H9 (cell line): ENCODE results near the gene ABHD15. TPM values are rescaled to one million over a fixed set of nuclear protein-coding genes. Genes with fewer than 3 reads are reported as not detected.

Source experiments
- DNase-seq: peaks from one replicate; pipeline ENCODE4 v3.0.0-alpha.2; 2017
- H2AFZ ChIP-seq: one replicate; pipeline ENCODE4 v1.6.1; 2013; ENCODE audit warnings: mild to moderate bottlenecking, low read length, control low read depth, moderate library complexity
- H2AK5ac ChIP-seq: 2 replicates; pipeline ENCODE4 v1.6.1; 2013; ENCODE audit warnings: low read length, control low read depth, mixed read lengths; ENCODE audit not compliant: insufficient read length
- H2BK120ac ChIP-seq: one replicate; pipeline ENCODE4 v1.6.1; 2013; ENCODE audit warnings: low read depth, mild to moderate bottlenecking, low read length, control low read depth, inconsistent platforms; ENCODE audit not compliant: poor library complexity, severe bottlenecking
- H2BK12ac ChIP-seq: 2 replicates; pipeline ENCODE4 v1.6.1; 2013; ENCODE audit warnings: low read length, control low read depth, mixed read lengths, low read depth; ENCODE audit not compliant: insufficient read length
- H2BK15ac ChIP-seq: 2 replicates; pipeline ENCODE4 v1.6.1; 2013; ENCODE audit warnings: low read depth, low read length, control low read depth
- H2BK20ac ChIP-seq: one replicate; pipeline ENCODE4 v1.6.1; 2013; ENCODE audit warnings: low read depth, mild to moderate bottlenecking, low read length, control low read depth, inconsistent platforms; ENCODE audit not compliant: poor library complexity, severe bottlenecking
- H2BK5ac ChIP-seq: 2 replicates; pipeline ENCODE4 v1.6.1; 2013; ENCODE audit warnings: low read length, control low read depth, mixed read lengths; ENCODE audit not compliant: insufficient read length
- H3K14ac ChIP-seq: 2 replicates; pipeline ENCODE4 v1.6.1; 2013; ENCODE audit warnings: low read length, control low read depth; ENCODE audit not compliant: insufficient read depth
- H3K18ac ChIP-seq: 2 replicates; pipeline ENCODE4 v1.6.1; 2013; ENCODE audit warnings: low read depth, mild to moderate bottlenecking, mixed read lengths, low read length, control low read depth; ENCODE audit not compliant: insufficient read length
- H3K23ac ChIP-seq: 2 replicates; pipeline ENCODE4 v1.6.1; 2013; ENCODE audit warnings: low read length, control low read depth, mixed read lengths, low read depth; ENCODE audit not compliant: insufficient read length
- H3K23me2 ChIP-seq: 2 replicates; pipeline ENCODE4 v1.6.1; 2013; ENCODE audit warnings: low read depth, mild to moderate bottlenecking, mixed read lengths, low read length, control low read depth; ENCODE audit not compliant: insufficient read length, poor library complexity, severe bottlenecking
- H3K27ac ChIP-seq: 2 replicates; pipeline ENCODE4 v1.5.1; 2013; ENCODE audit warnings: low read length, control low read depth, mixed read lengths, low read depth; ENCODE audit not compliant: insufficient read length
- H3K27me3 ChIP-seq: 2 replicates; pipeline ENCODE4 v1.6.1; 2013; ENCODE audit warnings: low read length, control low read depth, inconsistent platforms; ENCODE audit not compliant: insufficient read depth
- H3K4ac ChIP-seq: 2 replicates; pipeline ENCODE4 v1.6.1; 2013; ENCODE audit warnings: low read depth, mild to moderate bottlenecking, control low read depth, inconsistent platforms, low read length, moderate library complexity
- H3K4me1 ChIP-seq: 2 replicates; pipeline ENCODE4 v1.6.1; 2013; ENCODE audit warnings: low read length, control low read depth, inconsistent platforms; ENCODE audit not compliant: insufficient read depth
- H3K4me2 ChIP-seq: 2 replicates; pipeline ENCODE4 v1.6.1; 2013; ENCODE audit warnings: low read length, control low read depth, mixed read lengths; ENCODE audit not compliant: insufficient read length, insufficient read depth
- H3K56ac ChIP-seq: 2 replicates; pipeline ENCODE4 v1.6.1; 2013; ENCODE audit warnings: low read depth, mild to moderate bottlenecking, mixed read lengths, low read length, control low read depth; ENCODE audit not compliant: insufficient read length
- H3K79me1 ChIP-seq: 2 replicates; pipeline ENCODE4 v1.6.1; 2013; ENCODE audit warnings: low read depth, mild to moderate bottlenecking, moderate library complexity, low read length, control low read depth, inconsistent platforms; ENCODE audit not compliant: insufficient read depth, poor library complexity, severe bottlenecking
- H3K79me2 ChIP-seq: 2 replicates; pipeline ENCODE4 v1.6.1; 2013; ENCODE audit warnings: low read length, control low read depth, inconsistent platforms; ENCODE audit not compliant: insufficient read depth
- H3K9ac ChIP-seq: 2 replicates; pipeline ENCODE4 v1.6.1; 2013; ENCODE audit warnings: low read length, control low read depth, mixed read lengths; ENCODE audit not compliant: insufficient read length; ENCODE audit errors: extremely low read depth
- H3K9me3 ChIP-seq: one replicate; pipeline ENCODE4 v1.6.1; 2013; ENCODE audit warnings: low read depth, low read length, inconsistent platforms; ENCODE audit not compliant: control insufficient read depth
- H3T11ph ChIP-seq: one replicate; pipeline ENCODE4 v1.6.1; 2013; ENCODE audit warnings: mild to moderate bottlenecking, low read length, control low read depth, inconsistent platforms
- H4K20me1 ChIP-seq: one replicate; pipeline ENCODE4 v1.6.1; 2013; ENCODE audit not compliant: control insufficient read depth, insufficient read length, insufficient read depth
- H4K5ac ChIP-seq: 2 replicates; pipeline ENCODE4 v1.6.1; 2013; ENCODE audit warnings: low read depth, mild to moderate bottlenecking, mixed read lengths, low read length, control low read depth; ENCODE audit not compliant: insufficient read length
- H4K8ac ChIP-seq: replicated peaks from 2 replicates; pipeline ENCODE4 v1.6.1; 2013; ENCODE audit warnings: low read length, control low read depth, mixed read lengths, low read depth; ENCODE audit not compliant: insufficient read length
- H4K91ac ChIP-seq: 2 replicates; pipeline ENCODE4 v1.6.1; 2013; ENCODE audit warnings: low read depth, mild to moderate bottlenecking, moderate library complexity, mixed read lengths, low read length, control low read depth; ENCODE audit not compliant: insufficient read length
- H3K27ac Mint-ChIP-seq, 3 experiments: 2 replicates in 2 of 3; 3 replicates in 1 of 3; pipeline ENCODE4 v1.8.0; 2020 to 2021; ENCODE audit warnings: mixed read lengths in 3 of 3, mild to moderate bottlenecking in 1 of 3, moderate library complexity in 1 of 3
- H3K27me3 Mint-ChIP-seq: 2 replicates; pipeline ENCODE4 v1.8.0; 2021; ENCODE audit warnings: low read depth, mild to moderate bottlenecking, moderate library complexity, mixed read lengths
- H3K36me3 Mint-ChIP-seq, 3 experiments: 2 replicates in 2 of 3; 3 replicates in 1 of 3; pipeline ENCODE4 v1.8.0; 2020 to 2021; ENCODE audit warnings: low read depth in 3 of 3, mixed read lengths in 3 of 3; ENCODE audit not compliant: insufficient read depth in 1 of 3
- H3K4me1 Mint-ChIP-seq, 2 experiments: 2 replicates each; pipeline ENCODE4 v1.8.0; 2020; ENCODE audit warnings: mixed read lengths in 2 of 2
- H3K4me3 Mint-ChIP-seq, 2 experiments: 2 replicates in 1 of 2; 3 replicates in 1 of 2; pipeline ENCODE4 v1.8.0; 2020 to 2021; ENCODE audit warnings: mild to moderate bottlenecking in 2 of 2, mixed read lengths in 2 of 2, moderate library complexity in 1 of 2
- H3K9me3 Mint-ChIP-seq, 2 experiments: 2 replicates in 1 of 2; 3 replicates in 1 of 2; pipeline ENCODE4 v1.8.0; 2020; ENCODE audit warnings: mild to moderate bottlenecking in 2 of 2, mixed read lengths in 2 of 2, moderate library complexity in 1 of 2
- CTCF ChIP-seq: fragments of 200-600 bp; sonication (generic); conservative IDR thresholded peaks from 3 replicates; pipeline ENCODE4 v1.8.0; 2021; ENCODE audit warnings: antibody characterized with exemption, mild to moderate bottlenecking
- WGBS: extraction: QIAGEN DNeasy Blood & Tissue Kit; methylation state at CpG from one replicate; pipeline ENCODE4 v1.1.7; 2013; ENCODE audit warnings: missing lambda C conversion rate, low lambda C conversion rate, mixed read lengths; ENCODE audit not compliant: insufficient read length; ENCODE audit errors: extremely low coverage; 5-methylcytosine and 5-hydroxymethylcytosine counted together
- total RNA-seq: library from RNA; stranded (reverse); gene quantifications from 2 replicates; pipeline ENCODE4 v1.2.1, GENCODE V29; 2021

ABHD15 gene
- total RNA-seq, 1 experiment from 2014 or later, result 2.5 TPM

- no peak overlapping the region for H3K23ac ChIP-seq
- no peak overlapping the region for H4K91ac ChIP-seq
- no peaks in the 10 kb centered on the region for H3K9me3 ChIP-seq
- no peak overlapping the region for H4K8ac ChIP-seq
- peaks cover 0 to 1% (median 0%) of the 10 kb centered on the region in 3 experiments; a peak in 1 of 7 replicates for H3K36me3 Mint-ChIP-seq
- WGBS, result no CpG with 5 or more reads among the region's 31 CpGs
- no peaks in the 10 kb centered on the region for H4K20me1 ChIP-seq
- H3K4me1 ChIP-seq, result peaks cover 5% of the 10 kb centered on the region; the same call in 1 of the 2 replicates
- peaks cover 37% of the 10 kb centered on the region for H3K23me2 ChIP-seq
- H3K9ac ChIP-seq, result no peak overlapping the region
- no peak for TF ChIP-seq CTCF
- no peak overlapping the region for H4K5ac ChIP-seq
- no peak overlapping the region for H3K14ac ChIP-seq
- H2AFZ ChIP-seq, result peak overlapping the region; percentile 79
- H2BK20ac ChIP-seq, result no peak overlapping the region
- H3K27me3 ChIP-seq, result no peaks in the 10 kb centered on the region
- H3K27ac ChIP-seq, result no peak overlapping the region
- no peak overlapping the region for H3K56ac ChIP-seq
- no peak overlapping the region for H2AK5ac ChIP-seq
- no peak overlapping the region for H3K18ac ChIP-seq
- peak overlapping the region; percentile 81 to 90 for H3K4me3 Mint-ChIP-seq
- peaks cover 5% of the 10 kb centered on the region for H3K27me3 Mint-ChIP-seq
- H3K4me2 ChIP-seq, result peak overlapping the region; percentile 69
- no peaks in the 10 kb centered on the region for H3K9me3 Mint-ChIP-seq
- no peak for DNase-seq
- no peak overlapping the region for H3K4ac ChIP-seq
- peak overlapping the region; percentile 28 to 95 (median 87); a peak in 5 of 7 replicates for H3K27ac Mint-ChIP-seq
- peaks cover 20% of the 10 kb centered on the region; the same call in 1 of the 2 replicates for H3K79me2 ChIP-seq
- no peak overlapping the region for H2BK15ac ChIP-seq
- no peak overlapping the region for H2BK120ac ChIP-seq
- H3K79me1 ChIP-seq, result no peaks in the 10 kb centered on the region
- no peak overlapping the region for H2BK5ac ChIP-seq
- H2BK12ac ChIP-seq, result no peak overlapping the region
- H3K4me1 Mint-ChIP-seq, result peaks cover 42 to 60% of the 10 kb centered on the region in 2 experiments
- no peak overlapping the region for H3T11ph ChIP-seq
These were observed 24.4 kb upstream of the ABHD15 start for GRCh38 chr17:29591146-29591736.
